SK-N-SH treated with all-trans-retinoic acid at 6 μM for 48 hours (cell line): ENCODE measurements around the gene RAB5IF.

Experiments used
- ATAC-seq: fragments of 200-7000 bp; cut with Tn5 transposase; 3 replicates; pipeline ENCODE4 v1.9.1; 2020; ENCODE audit warnings: mild to moderate bottlenecking, moderate library complexity
- ARNTL ChIP-seq: fragments of 450-650 bp; formaldehyde crosslinking; IDR thresholded peaks from 2 replicates; pipeline ENCODE4 v1.5.0; 2020; ENCODE audit warnings: low read depth, mild to moderate bottlenecking, moderate library complexity, borderline replicate concordance
- BACH2 ChIP-seq: fragments of 250-450 bp; sonication (Bioruptor Pico); IDR thresholded peaks from 2 replicates; pipeline ENCODE4 v1.9.0; 2021; ENCODE audit warnings: mild to moderate bottlenecking, borderline replicate concordance
- ESRRG ChIP-seq: fragments of 250-450 bp; sonication (Bioruptor Pico); IDR thresholded peaks from 2 replicates; pipeline ENCODE4 v1.6.1; 2021; ENCODE audit warnings: mild to moderate bottlenecking
- GLIS3 ChIP-seq: fragments of 250-450 bp; sonication (Bioruptor Pico); IDR thresholded peaks from 2 replicates; pipeline ENCODE4 v1.5.0; 2020; ENCODE audit warnings: mild to moderate bottlenecking, moderate library complexity
- ISL1 ChIP-seq: fragments of 250-450 bp; sonication (Bioruptor Pico); IDR thresholded peaks from 2 replicates; pipeline ENCODE4 v2.1.2; 2022; ENCODE audit warnings: mild to moderate bottlenecking, moderate library complexity
- OSR1 ChIP-seq: fragments of 250-450 bp; sonication (Bioruptor Pico); IDR thresholded peaks from 2 replicates; pipeline ENCODE4 v1.8.0; 2022; ENCODE audit warnings: moderate library complexity, mild to moderate bottlenecking, inconsistent platforms
- PATZ1 ChIP-seq: fragments of 250-450 bp; sonication (Bioruptor Pico); IDR thresholded peaks from 2 replicates; pipeline ENCODE4 v1.8.0; 2020; ENCODE audit warnings: mild to moderate bottlenecking, moderate library complexity, borderline replicate concordance
- POU6F1 ChIP-seq: fragments of 250-450 bp; sonication (Bioruptor Pico); IDR thresholded peaks from 2 replicates; pipeline ENCODE4 v1.8.0; 2021; ENCODE audit warnings: low read depth, mild to moderate bottlenecking, moderate library complexity, borderline replicate concordance
- PPARA ChIP-seq: fragments of 250-450 bp; sonication (Bioruptor Pico); IDR thresholded peaks from 2 replicates; pipeline ENCODE4 v1.5.0; 2020; ENCODE audit warnings: mild to moderate bottlenecking, borderline replicate concordance
- RARB ChIP-seq: fragments of 250-450 bp; sonication (Bioruptor Pico); IDR thresholded peaks from 2 replicates; pipeline ENCODE4 v1.8.0; 2021; ENCODE audit warnings: mild to moderate bottlenecking, moderate library complexity
- SNAI2 ChIP-seq: fragments of 250-450 bp; sonication (Bioruptor Pico); IDR thresholded peaks from 2 replicates; pipeline ENCODE4 v1.5.0; 2020; ENCODE audit warnings: mild to moderate bottlenecking, moderate library complexity
- TCF4 ChIP-seq: fragments of 250-450 bp; sonication (Bioruptor Pico); IDR thresholded peaks from 2 replicates; pipeline ENCODE4 v1.8.0; 2021; ENCODE audit warnings: mild to moderate bottlenecking, moderate library complexity, borderline replicate concordance
- TOX ChIP-seq: fragments of 250-450 bp; sonication (Bioruptor Pico); IDR thresholded peaks from 2 replicates; pipeline ENCODE4 v1.8.0; 2021; ENCODE audit warnings: mild to moderate bottlenecking, moderate library complexity, borderline replicate concordance
- ZC3H10 ChIP-seq: fragments of 250-450 bp; sonication (Bioruptor Pico); IDR thresholded peaks from 2 replicates; pipeline ENCODE4 v1.5.1; 2021; ENCODE audit warnings: mild to moderate bottlenecking, moderate library complexity
- ZFP3 ChIP-seq: fragments of 250-450 bp; sonication (Bioruptor Pico); IDR thresholded peaks from 2 replicates; pipeline ENCODE4 v1.5.0; 2020; ENCODE audit warnings: mild to moderate bottlenecking, moderate library complexity
- ZFP30 ChIP-seq: fragments of 450-650 bp; formaldehyde crosslinking; IDR thresholded peaks from 2 replicates; pipeline ENCODE4 v1.5.0; 2022; ENCODE audit warnings: mild to moderate bottlenecking, moderate library complexity
- ZNF565 ChIP-seq: fragments of 450-650 bp; formaldehyde crosslinking; conservative IDR thresholded peaks from 2 replicates; pipeline ENCODE4 v1.5.0; 2020; ENCODE audit warnings: low read depth, mild to moderate bottlenecking, moderate library complexity
- ZNF70 ChIP-seq: fragments of 450-650 bp; formaldehyde crosslinking; IDR thresholded peaks from 2 replicates; pipeline ENCODE4 v1.5.0; 2020; ENCODE audit warnings: mild to moderate bottlenecking, moderate library complexity
- ZNF8 ChIP-seq: fragments of 450-650 bp; formaldehyde crosslinking; IDR thresholded peaks from 2 replicates; pipeline ENCODE4 v1.5.0; 2020; ENCODE audit warnings: mild to moderate bottlenecking, moderate library complexity
- TF ChIP-seq, protein P1 (sequence below): fragments of 250-450 bp; sonication (Bioruptor Pico); IDR thresholded peaks from 2 replicates; pipeline ENCODE4 v1.5.0; 2020; ENCODE audit warnings: mild to moderate bottlenecking, moderate library complexity

RAB5IF gene

GRCh38 chr20:36579996-36580545 lies 25.5 kb upstream of the RAB5IF start:
- TF ChIP-seq SNAI2 (CRISPR knock-in tag) (no peak), POU6F1 (no peak), ISL1 (no peak), ZC3H10 (CRISPR knock-in tag) (no peak), ZNF8 (CRISPR knock-in tag) (no peak), ZFP30 (no peak), RARB (CRISPR knock-in tag) (no peak), PPARA (no peak), TCF4 (CRISPR knock-in tag) (no peak), ARNTL (CRISPR knock-in tag) (no peak), BACH2 (CRISPR knock-in tag) (no peak), PATZ1 (no peak), ZNF70 (CRISPR knock-in tag) (no peak)
- TF ChIP-seq, all 23 proteins: peak for 0

DNA sequence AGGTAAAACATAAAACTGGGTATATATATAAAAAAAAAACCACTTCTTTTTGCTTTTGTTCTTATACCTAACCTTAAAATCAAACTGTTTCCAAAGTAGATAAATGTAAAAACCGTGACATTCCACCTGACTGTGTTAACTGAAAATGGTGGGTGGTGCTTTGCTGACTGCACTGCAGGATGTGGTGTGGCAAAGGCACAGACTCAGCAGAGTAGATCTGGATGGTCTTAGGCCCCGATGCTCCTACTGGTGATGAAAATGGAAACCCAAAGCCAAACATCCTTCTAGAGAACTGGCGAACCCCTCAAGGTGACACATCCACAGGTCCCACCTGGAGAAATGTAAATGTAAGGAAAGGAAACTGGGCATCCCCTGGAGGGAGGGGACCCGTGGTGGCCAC lies 23.3 kb upstream of the RAB5IF start:
- TF ChIP-seq, protein P1, sequence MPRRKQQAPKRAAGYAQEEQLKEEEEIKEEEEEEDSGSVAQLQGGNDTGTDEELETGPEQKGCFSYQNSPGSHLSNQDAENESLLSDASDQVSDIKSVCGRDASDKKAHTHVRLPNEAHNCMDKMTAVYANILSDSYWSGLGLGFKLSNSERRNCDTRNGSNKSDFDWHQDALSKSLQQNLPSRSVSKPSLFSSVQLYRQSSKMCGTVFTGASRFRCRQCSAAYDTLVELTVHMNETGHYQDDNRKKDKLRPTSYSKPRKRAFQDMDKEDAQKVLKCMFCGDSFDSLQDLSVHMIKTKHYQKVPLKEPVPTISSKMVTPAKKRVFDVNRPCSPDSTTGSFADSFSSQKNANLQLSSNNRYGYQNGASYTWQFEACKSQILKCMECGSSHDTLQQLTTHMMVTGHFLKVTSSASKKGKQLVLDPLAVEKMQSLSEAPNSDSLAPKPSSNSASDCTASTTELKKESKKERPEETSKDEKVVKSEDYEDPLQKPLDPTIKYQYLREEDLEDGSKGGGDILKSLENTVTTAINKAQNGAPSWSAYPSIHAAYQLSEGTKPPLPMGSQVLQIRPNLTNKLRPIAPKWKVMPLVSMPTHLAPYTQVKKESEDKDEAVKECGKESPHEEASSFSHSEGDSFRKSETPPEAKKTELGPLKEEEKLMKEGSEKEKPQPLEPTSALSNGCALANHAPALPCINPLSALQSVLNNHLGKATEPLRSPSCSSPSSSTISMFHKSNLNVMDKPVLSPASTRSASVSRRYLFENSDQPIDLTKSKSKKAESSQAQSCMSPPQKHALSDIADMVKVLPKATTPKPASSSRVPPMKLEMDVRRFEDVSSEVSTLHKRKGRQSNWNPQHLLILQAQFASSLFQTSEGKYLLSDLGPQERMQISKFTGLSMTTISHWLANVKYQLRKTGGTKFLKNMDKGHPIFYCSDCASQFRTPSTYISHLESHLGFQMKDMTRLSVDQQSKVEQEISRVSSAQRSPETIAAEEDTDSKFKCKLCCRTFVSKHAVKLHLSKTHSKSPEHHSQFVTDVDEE (CRISPR knock-in tag), result no peak
- TF ChIP-seq ISL1, result no peak
- no peak for TF ChIP-seq ARNTL (CRISPR knock-in tag)
- TF ChIP-seq GLIS3 (CRISPR knock-in tag), result no peak
- TF ChIP-seq OSR1 (CRISPR knock-in tag), result no peak
- no peak for TF ChIP-seq TOX
- TF ChIP-seq ZNF70 (CRISPR knock-in tag), result no peak
- no peak for TF ChIP-seq ZFP3 (CRISPR knock-in tag)
- TF ChIP-seq ZNF8 (CRISPR knock-in tag), result no peak
- no peak for TF ChIP-seq PATZ1
- no peak for TF ChIP-seq RARB (CRISPR knock-in tag)
- TF ChIP-seq BACH2 (CRISPR knock-in tag), result no peak
- ATAC-seq, result no peak

More at GRCh38 chr20:36579996-36580545, 25.5 kb upstream of the RAB5IF start:
- ATAC-seq, result peak; percentile 46

DNA sequence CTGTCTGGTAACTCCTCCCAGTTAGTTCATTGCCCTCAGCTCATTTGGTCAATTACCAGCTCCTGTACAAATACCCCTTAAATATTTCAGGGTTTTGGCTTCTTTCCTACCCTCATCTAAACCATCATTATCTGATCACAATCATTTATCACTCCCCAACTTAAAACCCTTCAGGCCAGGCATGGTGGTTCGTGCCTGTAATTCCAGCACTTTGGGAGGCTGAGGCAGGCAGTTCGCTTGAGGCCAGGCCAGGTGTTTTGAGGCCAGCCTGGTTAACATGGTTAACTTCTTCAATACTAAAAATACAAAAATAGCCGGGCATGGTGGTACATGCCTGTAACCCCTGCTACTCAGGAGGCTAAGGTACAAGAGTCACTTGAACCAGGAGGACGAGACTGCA lies 22.8 kb upstream of the RAB5IF start:
- TF ChIP-seq ZFP3 (CRISPR knock-in tag) (no peak), ZNF565 (CRISPR knock-in tag) (no peak), OSR1 (CRISPR knock-in tag) (no peak), PATZ1 (no peak), ESRRG (CRISPR knock-in tag) (no peak), BACH2 (CRISPR knock-in tag) (no peak), RARB (CRISPR knock-in tag) (no peak), SNAI2 (CRISPR knock-in tag) (no peak), GLIS3 (CRISPR knock-in tag) (no peak), PPARA (no peak), POU6F1 (no peak), TCF4 (CRISPR knock-in tag) (no peak)
- TF ChIP-seq, protein P1 (CRISPR knock-in tag), result no peak
- no peak for ATAC-seq
